ENCODE data around the gene SMCO1.
"Not testable (repeated sequence)": the region's sequence is repeated elsewhere in the genome, so short reads cannot be mapped to it uniquely, and the experiment has no call there.

The SMCO1 gene

GRCh38 chr3:196514913-196515621 lies at the start of gene SMCO1:
TSS of gene SMCO1 (minus strand) at chr3:196515346. CDS start at chr3:196515209, 137 bp downstream.
- no peak for DNase-seq

- DNase-seq: no peak
Measured at GRCh38 chr3:196563721-196564225, 48.6 kb upstream of the SMCO1 start.

- DNase-seq: no peak
Measured at GRCh38 chr3:196559826-196560225, 44.7 kb upstream of the SMCO1 start.

- DNase-seq: no peak
Measured at GRCh38 chr3:196558476-196558875, 43.3 kb upstream of the SMCO1 start.

GRCh38 chr3:196557236-196557635 lies 42.1 kb upstream of the SMCO1 start:
- DNase-seq: no peak

- no peak for DNase-seq
Measured at GRCh38 chr3:196555295-196555694, 40.1 kb upstream of the SMCO1 start.

GRCh38 chr3:196554205-196554604 lies 39.1 kb upstream of the SMCO1 start:
- no peak for DNase-seq

- no peak for DNase-seq
Measured at GRCh38 chr3:196553551-196553950, 38.4 kb upstream of the SMCO1 start.

- DNase-seq: no peak
Measured at GRCh38 chr3:196552253-196552652, 37.1 kb upstream of the SMCO1 start.

GRCh38 chr3:196550172-196550571 lies 35.0 kb upstream of the SMCO1 start:
- not testable (repeated sequence) for DNase-seq

GRCh38 chr3:196549312-196549711 lies 34.2 kb upstream of the SMCO1 start:
- DNase-seq: not testable (repeated sequence)

GRCh38 chr3:196547067-196547466 lies 31.9 kb upstream of the SMCO1 start:
- DNase-seq: no peak

GRCh38 chr3:196546537-196546936 lies 31.4 kb upstream of the SMCO1 start:
- no peak for DNase-seq

GRCh38 chr3:196544491-196544992 lies 29.4 kb upstream of the SMCO1 start:
- no peak for DNase-seq

- DNase-seq: no peak
Measured at GRCh38 chr3:196541684-196542445, 26.7 kb upstream of the SMCO1 start.

GRCh38 chr3:196537319-196537984 lies 22.3 kb upstream of the SMCO1 start:
- DNase-seq: no peak

GRCh38 chr3:196533260-196533681 lies 18.1 kb upstream of the SMCO1 start:
- no peak for DNase-seq

GRCh38 chr3:196531418-196531817 lies 16.3 kb upstream of the SMCO1 start:
- no peak for DNase-seq

- DNase-seq: no peak
Measured at GRCh38 chr3:196528639-196529233, 13.6 kb upstream of the SMCO1 start.

- DNase-seq: no peak
Measured at GRCh38 chr3:196525141-196525540, 10.0 kb upstream of the SMCO1 start.

- DNase-seq: no peak
Measured at GRCh38 chr3:196524527-196524926, 9.4 kb upstream of the SMCO1 start.

GRCh38 chr3:196523841-196524240 lies 8.7 kb upstream of the SMCO1 start:
- no peak for DNase-seq

- not testable (repeated sequence) for DNase-seq
Measured at GRCh38 chr3:196521291-196521690, 6.1 kb upstream of the SMCO1 start.

Data from cortex of kidney (tissue), 1 donor.